ENCODE measurements around the gene ZNF3. TPM values are rescaled to one million over a fixed set of nuclear protein-coding genes. Genes with fewer than 3 reads are reported as not detected.
"Not testable (repeated sequence)": the region's sequence is repeated elsewhere in the genome, so short reads cannot be mapped to it uniquely, and the experiment has no call there.

Gene ZNF3
- 13.6 and 21.1 TPM in 2 replicates for total RNA-seq

DNA sequence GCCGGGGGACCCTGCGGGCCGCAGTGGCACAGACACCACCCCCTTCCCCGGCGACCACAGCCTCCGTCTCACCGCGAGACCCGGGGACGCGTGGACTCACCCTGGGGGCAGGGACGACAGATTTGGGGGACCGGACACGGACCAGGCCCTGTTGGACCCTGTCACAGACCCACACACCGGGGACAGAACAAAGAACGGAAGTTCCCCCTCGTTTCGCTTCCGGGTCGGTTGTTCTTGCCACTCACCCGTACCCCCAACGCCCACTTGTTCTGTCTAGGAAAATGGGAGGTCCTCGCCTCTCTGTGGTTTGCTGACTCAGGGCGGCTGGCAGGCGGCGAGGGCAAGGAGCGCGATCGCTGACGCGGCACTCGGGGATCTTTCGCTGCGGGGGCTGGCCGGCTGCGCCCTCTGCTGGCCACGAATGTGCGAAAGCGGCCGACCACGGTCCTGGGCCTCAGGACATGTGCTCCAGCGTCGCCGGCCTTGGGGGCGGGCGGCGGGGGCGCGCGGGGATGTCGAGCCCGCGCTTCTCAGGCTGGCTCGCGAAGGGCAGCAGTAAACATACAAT, at the start of gene ZNF3:
Gene ZNF3 (minus strand): TSS at position 189 of the 568 bp plus-strand sequence. CDS start 4,366 bp downstream, outside the sequence.
- Histone ChIP-seq H3K27me3 (ENCODE audit: control insufficient read depth, insufficient read depth, low read length) (no peaks in the 10 kb centered on the region), H3K4me3 (ENCODE audit: low read depth, low read length) (peak within 1 kb of the TSS; percentile 80), H3K36me3 (ENCODE audit: control insufficient read depth, insufficient read depth, low read length) (peaks cover 11% of the 10 kb centered on the region)
- DNase-seq (ENCODE audit: low read depth) (peak; percentile 95), FAIRE-seq (no peak)
- TF ChIP-seq, protein P1, sequence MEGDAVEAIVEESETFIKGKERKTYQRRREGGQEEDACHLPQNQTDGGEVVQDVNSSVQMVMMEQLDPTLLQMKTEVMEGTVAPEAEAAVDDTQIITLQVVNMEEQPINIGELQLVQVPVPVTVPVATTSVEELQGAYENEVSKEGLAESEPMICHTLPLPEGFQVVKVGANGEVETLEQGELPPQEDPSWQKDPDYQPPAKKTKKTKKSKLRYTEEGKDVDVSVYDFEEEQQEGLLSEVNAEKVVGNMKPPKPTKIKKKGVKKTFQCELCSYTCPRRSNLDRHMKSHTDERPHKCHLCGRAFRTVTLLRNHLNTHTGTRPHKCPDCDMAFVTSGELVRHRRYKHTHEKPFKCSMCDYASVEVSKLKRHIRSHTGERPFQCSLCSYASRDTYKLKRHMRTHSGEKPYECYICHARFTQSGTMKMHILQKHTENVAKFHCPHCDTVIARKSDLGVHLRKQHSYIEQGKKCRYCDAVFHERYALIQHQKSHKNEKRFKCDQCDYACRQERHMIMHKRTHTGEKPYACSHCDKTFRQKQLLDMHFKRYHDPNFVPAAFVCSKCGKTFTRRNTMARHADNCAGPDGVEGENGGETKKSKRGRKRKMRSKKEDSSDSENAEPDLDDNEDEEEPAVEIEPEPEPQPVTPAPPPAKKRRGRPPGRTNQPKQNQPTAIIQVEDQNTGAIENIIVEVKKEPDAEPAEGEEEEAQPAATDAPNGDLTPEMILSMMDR (IDR thresholded peaks at IDR 0.05; ENCODE audit: insufficient read depth, low read length, severe bottlenecking): peak; percentile 90

DNA sequence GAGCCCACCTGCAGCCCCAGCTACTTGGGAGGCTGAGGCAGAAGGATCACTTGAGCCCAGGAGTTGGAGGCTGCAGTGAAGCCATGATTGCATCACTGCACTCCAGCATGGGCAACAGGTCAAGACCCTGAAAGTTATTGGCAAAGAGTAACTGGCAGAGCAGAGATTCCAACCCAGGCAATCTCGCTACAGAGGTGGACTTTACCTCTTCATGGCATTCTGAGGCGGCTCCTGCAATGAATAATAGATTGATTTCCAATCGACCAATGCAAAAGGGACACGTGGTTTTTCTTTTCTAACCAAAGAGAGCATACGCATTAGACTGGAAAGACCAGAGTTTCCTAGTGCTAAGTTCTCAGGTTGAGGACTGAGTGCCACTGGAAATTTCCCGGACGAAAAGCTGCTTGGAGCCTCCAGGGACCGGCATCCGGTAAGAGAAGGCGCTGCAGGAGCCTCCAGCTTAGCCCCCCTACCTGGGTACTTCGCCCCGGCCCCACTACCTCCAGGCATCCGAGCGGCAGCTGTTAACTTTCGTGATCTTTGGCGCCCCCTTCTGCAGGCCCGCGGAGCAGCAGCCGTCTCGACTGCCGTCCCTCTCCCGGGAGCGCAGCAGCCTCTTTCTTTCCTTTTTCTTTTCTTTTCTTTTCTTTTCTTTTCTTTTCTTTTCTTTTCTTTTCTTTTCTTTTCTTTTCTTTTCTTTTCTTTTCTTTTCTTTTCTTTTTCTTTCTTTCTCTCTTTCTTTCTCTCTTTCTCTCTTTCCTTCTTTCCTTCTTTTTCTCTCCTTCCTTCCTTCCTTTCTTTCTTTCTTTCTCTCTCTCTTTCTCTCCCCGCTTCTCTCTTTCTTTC, 49.3 kb upstream of the ZNF3 start:
- H3K4me3 ChIP-seq (ENCODE audit: low read depth, low read length): peak overlapping the region; percentile 7
- no peak for FAIRE-seq
- H3K36me3 ChIP-seq (ENCODE audit: control insufficient read depth, insufficient read depth, low read length): no peaks in the 10 kb centered on the region
- no peaks in the 10 kb centered on the region for H3K27me3 ChIP-seq (ENCODE audit: control insufficient read depth, insufficient read depth, low read length)
- TF ChIP-seq, protein P1 (IDR thresholded peaks at IDR 0.05; ENCODE audit: insufficient read depth, low read length, severe bottlenecking): peak; percentile 81
- peak; percentile 36 for DNase-seq (ENCODE audit: low read depth)

DNA sequence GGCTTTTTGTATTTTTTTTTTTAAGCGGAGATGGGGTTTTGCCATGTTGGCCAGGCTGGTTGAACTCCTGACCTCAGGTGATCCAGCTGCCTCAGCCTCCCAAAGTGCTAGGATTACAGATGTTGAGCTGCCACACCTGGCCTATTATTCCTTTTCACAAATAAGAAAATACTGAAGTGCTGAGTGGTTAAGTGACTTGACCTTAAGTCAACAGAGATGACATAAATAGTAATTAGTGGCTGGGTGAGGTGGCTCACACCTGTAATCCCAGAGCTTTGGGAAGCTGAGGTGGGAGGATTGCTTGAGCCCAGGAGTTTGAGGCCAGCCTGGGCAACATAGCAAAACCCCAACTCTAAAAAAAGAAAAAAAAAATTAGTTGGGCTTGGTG, 48.7 kb upstream of the ZNF3 start:
- peak; percentile 70 for DNase-seq (ENCODE audit: low read depth)
- FAIRE-seq: not testable (repeated sequence)

DNA sequence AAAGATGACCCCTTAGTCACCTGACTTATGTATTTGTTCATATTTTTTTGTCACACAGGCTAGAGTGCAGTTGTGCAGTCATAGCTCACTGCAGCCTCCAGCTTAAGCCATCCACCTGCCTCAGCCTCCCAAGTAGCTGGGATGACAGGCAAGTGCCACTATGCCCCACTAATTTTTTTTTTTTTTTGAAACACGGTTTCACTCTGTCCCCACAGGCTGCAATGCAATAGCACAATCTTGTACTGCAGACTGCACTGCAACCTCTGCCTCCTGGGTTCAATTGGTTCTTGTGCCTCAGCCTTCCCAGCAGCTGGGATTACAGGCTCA, 47.1 kb upstream of the ZNF3 start:
- Histone ChIP-seq H3K27me3 (ENCODE audit: control insufficient read depth, insufficient read depth, low read length) (no peaks in the 10 kb centered on the region), H3K36me3 (ENCODE audit: control insufficient read depth, insufficient read depth, low read length) (no peaks in the 10 kb centered on the region), H3K4me3 (ENCODE audit: low read depth, low read length) (no peak overlapping the region)
- DNase-seq (ENCODE audit: low read depth): no peak
- no peak for FAIRE-seq
- TF ChIP-seq, protein P1 (IDR thresholded peaks at IDR 0.05; ENCODE audit: insufficient read depth, low read length, severe bottlenecking): no peak

More for the DNA sequence above, 48.7 kb upstream of the ZNF3 start:
- not testable (repeated sequence) for H3K36me3 ChIP-seq (ENCODE audit: control insufficient read depth, insufficient read depth, low read length); H3K27me3 ChIP-seq (ENCODE audit: control insufficient read depth, insufficient read depth, low read length); H3K4me3 ChIP-seq (ENCODE audit: low read depth, low read length)

DNA sequence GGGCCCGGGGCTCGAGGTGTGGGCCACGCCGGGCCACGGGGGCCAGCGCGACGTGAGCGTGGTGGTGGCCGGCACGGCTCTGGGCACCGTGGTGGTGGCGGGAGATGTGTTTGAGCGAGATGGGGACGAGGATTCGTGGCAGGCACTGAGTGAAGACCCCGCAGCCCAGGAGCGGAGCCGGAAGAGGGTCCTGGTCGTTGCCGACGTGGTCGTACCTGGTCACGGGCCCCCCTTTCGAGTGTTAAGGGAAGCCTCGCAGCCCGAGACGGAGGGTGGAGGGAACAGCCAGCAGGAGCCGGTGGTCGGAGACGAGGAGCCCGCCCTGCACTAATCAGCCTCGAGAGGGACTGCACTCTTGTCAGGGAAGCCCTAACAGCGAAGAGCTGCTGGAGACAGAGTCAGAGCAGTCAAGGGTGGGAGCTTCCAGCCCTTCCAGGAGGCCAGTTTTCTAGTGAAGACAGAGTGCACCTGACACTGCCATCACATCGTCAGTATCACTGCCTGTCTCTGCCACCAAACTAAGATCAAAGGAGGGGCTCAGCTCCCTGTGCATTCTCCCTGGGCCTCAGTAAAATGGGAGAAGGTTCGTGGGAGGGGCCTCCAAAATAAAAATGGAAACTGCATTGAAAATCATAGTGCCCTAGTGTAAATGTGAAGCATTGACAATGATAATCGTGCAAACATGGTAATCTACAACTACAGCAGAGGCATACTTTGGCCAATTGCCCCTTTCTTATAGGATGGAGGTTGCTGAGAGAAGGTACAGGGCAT, 46.5 kb upstream of the ZNF3 start:
- Histone ChIP-seq H3K36me3 (ENCODE audit: control insufficient read depth, insufficient read depth, low read length) (no peaks in the 10 kb centered on the region), H3K27me3 (ENCODE audit: control insufficient read depth, insufficient read depth, low read length) (no peaks in the 10 kb centered on the region), H3K4me3 (ENCODE audit: low read depth, low read length) (peak overlapping the region; percentile 93)
- TF ChIP-seq, protein P1 (IDR thresholded peaks at IDR 0.05; ENCODE audit: insufficient read depth, low read length, severe bottlenecking): no peak
- DNase-seq (ENCODE audit: low read depth) (no peak), FAIRE-seq (no peak)
